Ishikawa (cell line): ENCODE data around the gene RXRA.

Experiments used
- CEBPB ChIP-seq: IDR thresholded peaks from 2 replicates; pipeline ENCODE4 v1.6.1; 2012
- CREB1 ChIP-seq: IDR thresholded peaks from 2 replicates; pipeline ENCODE4 v1.6.1; 2012; ENCODE audit warnings: low read depth
- EP300 ChIP-seq: IDR thresholded peaks from 2 replicates; pipeline ENCODE4 v1.6.1; 2012; ENCODE audit warnings: borderline replicate concordance
- FOXM1 ChIP-seq: IDR thresholded peaks from 2 replicates; pipeline ENCODE4 v1.6.1; 2012; ENCODE audit warnings: low read depth, borderline replicate concordance
- NFIC ChIP-seq: IDR thresholded peaks from 2 replicates; pipeline ENCODE4 v1.6.1; 2012
- RAD21 ChIP-seq: IDR thresholded peaks from 2 replicates; pipeline ENCODE4 v1.6.1; 2012; ENCODE audit warnings: low read depth
- REST ChIP-seq: IDR thresholded peaks from 2 replicates; pipeline ENCODE4 v1.6.1; 2012; ENCODE audit warnings: low read depth, mild to moderate bottlenecking
- TAF1 ChIP-seq: IDR thresholded peaks from 2 replicates; pipeline ENCODE4 v1.6.1; 2012; ENCODE audit warnings: low read depth, mild to moderate bottlenecking
- TEAD4 ChIP-seq: IDR thresholded peaks from 2 replicates; pipeline ENCODE4 v1.6.1; 2012
- YY1 ChIP-seq: IDR thresholded peaks from 2 replicates; pipeline ENCODE4 v1.6.1; 2012; ENCODE audit warnings: low read depth
- TF ChIP-seq, protein P1 (sequence below): IDR thresholded peaks from 2 replicates; pipeline ENCODE4 v1.6.1; 2012

- TF ChIP-seq TAF1, result no peak
- no peak for TF ChIP-seq CEBPB
- no peak for TF ChIP-seq TEAD4
- no peak for TF ChIP-seq REST
- TF ChIP-seq YY1, result no peak
- no peak for TF ChIP-seq FOXM1
- no peak for TF ChIP-seq CREB1
- TF ChIP-seq RAD21, result no peak
- no peak for TF ChIP-seq EP300
- TF ChIP-seq, protein P1, sequence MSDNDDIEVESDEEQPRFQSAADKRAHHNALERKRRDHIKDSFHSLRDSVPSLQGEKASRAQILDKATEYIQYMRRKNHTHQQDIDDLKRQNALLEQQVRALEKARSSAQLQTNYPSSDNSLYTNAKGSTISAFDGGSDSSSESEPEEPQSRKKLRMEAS, result no peak
- TF ChIP-seq NFIC, result no peak
Measured at GRCh38 chr9:134321946-134322741, 4.1 kb upstream of the RXRA start.
